Measurements from ENCODE around the gene METTL22.

Gene METTL22

GRCh38 chr16:8611122-8611521, 10.4 kb upstream of the METTL22 start:
- no peaks in the 10 kb centered on the region for H3K36me3 ChIP-seq
- peaks cover 77% of the 10 kb centered on the region for H3K27me3 ChIP-seq
- H3K4me3 ChIP-seq (ENCODE audit: low read depth in 1 of 2, low read length in 1 of 2) = no peak overlapping the region
- no peak overlapping the region for H3K27ac ChIP-seq
- H3K4me1 ChIP-seq (ENCODE audit: control insufficient read depth in 1 of 2, insufficient read depth in 1 of 2, low read depth in 1 of 2, low read length in 1 of 2) = no peaks in the 10 kb centered on the region
- H3K9me3 ChIP-seq = no peaks in the 10 kb centered on the region
- TF ChIP-seq CTCF (IDR thresholded peaks at IDR 0.05) = no peak

GRCh38 chr16:8611886-8612600, 9.5 kb upstream of the METTL22 start:
- TF ChIP-seq CTCF (IDR thresholded peaks at IDR 0.05) = no peak
- no peaks in the 10 kb centered on the region for H3K4me1 ChIP-seq (ENCODE audit: control insufficient read depth in 1 of 2, insufficient read depth in 1 of 2, low read depth in 1 of 2, low read length in 1 of 2)
- no peaks in the 10 kb centered on the region for H3K9me3 ChIP-seq
- H3K4me3 ChIP-seq (ENCODE audit: low read depth in 1 of 2, low read length in 1 of 2) = no peak overlapping the region
- peaks cover 76% of the 10 kb centered on the region for H3K27me3 ChIP-seq
- no peaks in the 10 kb centered on the region for H3K36me3 ChIP-seq
- no peak overlapping the region for H3K27ac ChIP-seq

- no peak for TF ChIP-seq CTCF (IDR thresholded peaks at IDR 0.05)
- H3K4me1 ChIP-seq (ENCODE audit: control insufficient read depth in 1 of 2, insufficient read depth in 1 of 2, low read depth in 1 of 2, low read length in 1 of 2) = no peaks in the 10 kb centered on the region
Measured at GRCh38 chr16:8614435-8615029, 7.0 kb upstream of the METTL22 start.

GRCh38 chr16:8619671-8620370, 1.7 kb upstream of the METTL22 start:
- Histone ChIP-seq H3K27me3 (peaks cover 54% of the 10 kb centered on the region), H3K9me3 (no peaks in the 10 kb centered on the region), H3K4me3 (ENCODE audit: low read depth in 1 of 2, low read length in 1 of 2) (no peak overlapping the region), H3K27ac (no peak overlapping the region), H3K36me3 (no peaks in the 10 kb centered on the region), H3K4me1 (ENCODE audit: control insufficient read depth in 1 of 2, insufficient read depth in 1 of 2, low read depth in 1 of 2, low read length in 1 of 2) (peaks cover 12 to 15% of the 10 kb centered on the region in 2 experiments)
- TF ChIP-seq CTCF (IDR thresholded peaks at IDR 0.05) = no peak

More at GRCh38 chr16:8614435-8615029, 7.0 kb upstream of the METTL22 start:
- no peak overlapping the region for H3K27ac ChIP-seq
- H3K27me3 ChIP-seq = peaks cover 82% of the 10 kb centered on the region
- H3K9me3 ChIP-seq = no peaks in the 10 kb centered on the region
- H3K36me3 ChIP-seq = no peaks in the 10 kb centered on the region
- no peak overlapping the region for H3K4me3 ChIP-seq (ENCODE audit: low read depth in 1 of 2, low read length in 1 of 2)

GRCh38 chr16:8620535-8620934, 963 bp upstream of the METTL22 start:
- Histone ChIP-seq H3K27ac (no peak overlapping the region), H3K27me3 (peaks cover 47% of the 10 kb centered on the region), H3K9me3 (no peaks in the 10 kb centered on the region), H3K4me1 (ENCODE audit: control insufficient read depth in 1 of 2, insufficient read depth in 1 of 2, low read depth in 1 of 2, low read length in 1 of 2) (peaks cover 12 to 15% of the 10 kb centered on the region in 2 experiments), H3K36me3 (peaks cover 3% of the 10 kb centered on the region), H3K4me3 (ENCODE audit: low read depth in 1 of 2, low read length in 1 of 2) (no peak overlapping the region)
- TF ChIP-seq CTCF (IDR thresholded peaks at IDR 0.05) = no peak

All from neutrophil (primary cell).